Heart left ventricle (tissue), 13 donors: ENCODE measurements around the gene MC1R.

Experiments used
- CTCF ChIP-seq, 12 donors: fragments of 200-600 bp; sonication (generic) in 4 of 12; IDR thresholded peaks; one replicate each; pipeline versions ENCODE4 v1.5.0 to v1.8.0; 2018 to 2022; ENCODE audit warnings: antibody characterized with exemption in 12 of 12, mild to moderate bottlenecking in 5 of 12
- POLR2A ChIP-seq, 2 donors: fragments of 450-650 bp; IDR thresholded peaks; one replicate each; pipeline ENCODE4 v1.6.1; 2017; ENCODE audit warnings: antibody characterized with exemption in 2 of 2, mild to moderate bottlenecking in 2 of 2, moderate library complexity in 2 of 2
- donor health status: ischemic (EF 13 %, LVEDD 7.1; RV severe dilation, severe dysfunction).
- donor health status: DM: no; HTN: yes; CAD: no.
- donor health status: DM: no; HTN: no; CAD: no.
- donor health status: ischemic (EF 25% LVEDD 6.9; RV normal size, moderate dysfunction).
- donor health status: ischemic (EF 25% LVEDD 5.7; RV mildly dilated, moderate dysfunction).
- donor health status: ischemic (EF 35%, LVEDD 5.7; RV mildly dilated, moderate dysfunction).
- donor health status: nonischemic (EF 11% LVEDD 7.7; RV severe dilation, severe dysfunction).
- donor health status: DM: yes; HTN: yes; CAD: no.
- donor health status: PGD.
- donor health status: ischemic (EF 29% LVEDD 5.4; RV normal size, mild dysfunction).
- donor health status: nonischemic (EF 23%, LVEDD 6.1; RV moderate dilation, normal function).

GRCh38 chr16:89873972-89874689, 44.5 kb upstream of the MC1R start:
- no peak for TF ChIP-seq POLR2A (IDR thresholded peaks at IDR 0.05)
- TF ChIP-seq CTCF (IDR thresholded peaks at IDR 0.05) = no peak
